Activated CD4-positive, alpha-beta T cell treated with anti-CD3 and anti-CD28 coated beads for 48 hours (primary cell): ENCODE data around the gene UFD1.
A peak's percentile ranks its signal among the peaks of the same experiment; 100 is the strongest.
"Not testable (repeated sequence)": the region's sequence is repeated elsewhere in the genome, so short reads cannot be mapped to it uniquely, and the experiment has no call there.

Experiments used
- DNase-seq: peaks from one replicate; pipeline ENCODE4 v3.0.0-alpha.2; 2020

Gene UFD1

DNA sequence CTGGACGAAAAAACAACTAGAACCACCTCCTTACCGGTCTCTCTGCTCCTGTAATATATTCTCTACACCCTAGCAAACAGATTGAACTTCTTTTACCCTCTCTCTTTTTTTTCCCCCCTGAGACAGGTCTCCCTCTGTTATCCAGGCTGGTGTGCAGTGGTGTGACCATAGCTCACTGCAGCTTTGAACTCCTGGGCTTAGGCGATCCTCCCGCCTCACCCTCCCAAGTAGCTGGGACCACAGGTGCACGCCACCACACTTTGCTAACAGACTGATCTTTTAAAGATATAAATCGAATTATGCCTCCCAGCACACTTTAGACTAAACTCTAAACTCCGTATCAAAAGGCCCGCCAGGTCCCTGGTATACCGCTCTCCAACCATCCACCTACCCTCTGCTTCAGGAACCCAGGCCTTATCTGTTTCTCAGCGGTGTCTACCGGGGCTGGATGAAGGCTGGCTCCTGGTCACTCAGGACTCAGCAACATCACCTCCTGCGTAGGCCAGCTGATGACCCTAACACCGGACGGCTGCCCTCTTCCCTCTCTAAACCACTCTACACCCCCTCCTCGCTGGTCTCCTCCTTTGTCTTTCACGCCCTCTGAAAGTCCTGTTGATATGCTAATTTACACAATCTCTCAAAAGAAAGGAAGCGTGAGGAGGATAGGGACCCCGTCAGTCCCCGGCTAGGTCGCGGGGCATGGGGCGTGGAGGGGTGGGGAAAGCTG lies 32.2 kb downstream of the UFD1 start:
- DNase-seq = no peak

DNA sequence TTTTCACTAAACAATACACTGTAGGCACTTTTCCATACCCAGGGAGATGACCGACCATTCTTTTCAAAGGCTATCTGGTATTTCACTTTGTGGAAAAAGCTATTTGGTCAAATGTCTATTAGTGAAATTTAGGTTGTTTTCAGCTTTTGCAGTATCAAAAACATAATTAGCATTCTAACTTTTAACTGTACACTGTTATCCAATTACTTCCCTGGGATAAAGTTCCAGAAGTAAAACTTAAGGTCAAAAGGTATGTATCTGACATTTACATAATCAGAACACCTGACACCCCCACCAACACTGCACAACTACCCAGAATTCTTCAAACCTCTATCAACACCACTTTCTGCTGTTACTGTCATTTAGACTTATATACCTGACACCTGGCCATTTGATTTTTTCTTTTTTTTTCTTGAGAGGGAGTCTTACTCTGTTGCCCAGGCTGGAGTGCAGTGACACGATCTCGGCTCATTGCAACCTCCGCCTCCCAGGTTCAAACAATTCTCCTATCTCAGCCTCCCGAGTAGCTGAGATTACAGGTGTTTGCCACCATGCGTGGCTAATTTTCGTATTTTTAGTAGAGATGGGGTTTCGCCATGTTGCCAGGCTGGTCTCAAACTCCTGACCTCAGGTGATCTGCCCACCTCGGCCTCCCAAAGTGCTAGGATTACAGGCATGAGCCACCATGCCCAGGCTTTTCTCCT lies 33.6 kb downstream of the UFD1 start:
- DNase-seq = not testable (repeated sequence)

DNA sequence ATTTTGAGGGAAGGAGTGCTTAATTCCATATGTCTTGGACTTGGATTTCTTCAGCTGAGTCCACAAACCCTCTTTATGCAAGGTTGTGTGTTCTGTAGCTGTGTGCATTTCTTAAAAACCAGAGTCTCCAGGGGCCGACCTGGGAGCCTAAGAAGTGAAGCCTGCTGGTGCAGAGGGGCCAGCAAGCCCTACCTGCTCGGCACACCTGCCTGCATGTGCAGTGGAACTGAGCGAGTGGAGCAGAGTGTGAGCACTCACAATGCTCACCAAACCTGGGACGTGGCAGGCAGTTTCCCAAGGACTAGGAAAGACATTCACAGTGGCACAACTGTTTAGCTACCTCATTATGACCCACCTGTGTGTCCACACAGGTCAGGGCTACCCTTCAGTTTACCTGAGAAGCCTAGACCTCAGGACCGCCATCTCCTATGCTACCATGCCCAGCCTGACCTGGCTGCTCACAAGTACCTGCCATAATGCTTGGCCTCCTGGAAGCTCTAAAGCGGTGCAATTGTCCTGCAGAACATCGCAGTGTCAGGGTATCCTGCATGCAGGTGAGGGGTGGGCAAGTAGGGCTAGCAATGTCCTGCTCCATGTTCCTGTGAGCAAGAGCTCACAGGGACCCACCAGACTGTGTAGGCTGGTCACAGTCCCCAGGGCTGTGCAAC lies 35.3 kb downstream of the UFD1 start:
- DNase-seq = no peak

DNA sequence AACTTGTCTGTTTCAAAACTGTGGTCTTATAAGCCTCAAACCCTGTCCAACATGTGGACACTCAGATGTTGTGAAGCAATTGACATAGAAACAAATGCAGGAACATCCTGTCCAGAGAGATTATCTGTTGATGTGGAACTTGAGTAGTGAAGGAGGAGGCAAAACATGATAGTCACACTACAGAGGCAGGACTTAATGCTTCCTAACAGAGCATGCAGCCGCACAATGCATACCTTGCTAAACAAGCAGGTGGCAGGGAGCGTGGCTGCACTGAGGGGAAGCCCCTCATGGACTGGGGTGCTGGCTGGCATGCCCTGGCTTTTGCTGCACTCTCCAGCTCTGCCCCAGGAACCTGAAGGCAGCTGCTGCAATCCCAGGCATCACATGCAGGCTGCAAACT lies 36.8 kb downstream of the UFD1 start:
- DNase-seq = no peak

DNA sequence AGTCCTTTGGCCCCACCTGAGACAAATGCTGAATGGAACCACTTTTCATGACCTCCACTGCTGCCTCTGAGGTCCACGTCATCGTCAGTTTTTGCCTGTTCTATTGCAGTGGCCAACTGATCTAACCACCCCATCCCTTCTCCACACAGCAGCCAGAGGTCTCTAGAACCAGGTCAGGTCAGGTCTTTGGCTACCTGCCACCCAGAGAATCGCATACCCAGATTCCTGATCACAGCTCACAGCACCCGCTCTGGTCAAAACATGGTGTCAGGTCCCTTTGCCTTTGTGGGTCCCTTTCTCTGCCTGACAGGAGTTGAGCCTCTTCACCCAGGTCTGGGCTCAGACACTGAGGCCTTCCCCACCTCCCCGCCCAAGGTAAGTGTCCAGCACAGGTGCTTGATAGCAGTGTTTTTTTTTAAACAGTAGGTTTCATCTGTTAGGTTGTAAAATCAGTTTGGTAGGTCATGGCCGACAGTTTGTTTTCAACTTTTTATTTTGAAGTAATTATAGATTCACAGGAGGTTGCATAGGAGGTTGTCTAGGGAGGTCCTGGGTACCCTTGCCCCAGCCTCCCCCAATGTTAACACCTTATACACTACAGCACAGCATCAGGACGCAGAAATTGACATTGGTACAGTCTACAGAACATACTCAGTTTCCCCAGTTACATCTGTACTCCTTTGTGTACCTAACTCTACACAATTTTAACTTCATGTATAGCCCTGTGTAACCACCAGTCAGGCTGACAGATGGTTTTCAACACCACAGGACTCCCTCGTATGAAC lies 38.4 kb downstream of the UFD1 start:
- no peak for DNase-seq

DNA sequence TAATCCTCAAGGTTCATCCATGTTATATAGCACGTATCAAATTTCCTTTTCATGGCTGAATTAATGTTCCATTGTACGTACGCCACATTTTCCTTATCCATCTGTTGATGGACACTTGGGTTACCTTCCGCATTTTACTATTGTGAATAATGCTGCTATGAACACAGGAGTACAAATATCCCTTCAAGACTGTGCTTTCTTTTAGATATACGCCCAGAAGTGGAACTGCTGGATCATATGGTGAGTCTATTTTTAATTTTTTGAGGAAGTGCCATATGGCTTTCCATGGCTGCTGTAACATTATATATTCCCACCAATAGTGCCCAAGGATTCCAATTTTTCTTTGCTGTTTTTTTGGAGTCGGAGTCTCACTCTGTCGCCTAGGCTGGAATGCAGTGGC lies 40.7 kb downstream of the UFD1 start:
- no peak for DNase-seq

DNA sequence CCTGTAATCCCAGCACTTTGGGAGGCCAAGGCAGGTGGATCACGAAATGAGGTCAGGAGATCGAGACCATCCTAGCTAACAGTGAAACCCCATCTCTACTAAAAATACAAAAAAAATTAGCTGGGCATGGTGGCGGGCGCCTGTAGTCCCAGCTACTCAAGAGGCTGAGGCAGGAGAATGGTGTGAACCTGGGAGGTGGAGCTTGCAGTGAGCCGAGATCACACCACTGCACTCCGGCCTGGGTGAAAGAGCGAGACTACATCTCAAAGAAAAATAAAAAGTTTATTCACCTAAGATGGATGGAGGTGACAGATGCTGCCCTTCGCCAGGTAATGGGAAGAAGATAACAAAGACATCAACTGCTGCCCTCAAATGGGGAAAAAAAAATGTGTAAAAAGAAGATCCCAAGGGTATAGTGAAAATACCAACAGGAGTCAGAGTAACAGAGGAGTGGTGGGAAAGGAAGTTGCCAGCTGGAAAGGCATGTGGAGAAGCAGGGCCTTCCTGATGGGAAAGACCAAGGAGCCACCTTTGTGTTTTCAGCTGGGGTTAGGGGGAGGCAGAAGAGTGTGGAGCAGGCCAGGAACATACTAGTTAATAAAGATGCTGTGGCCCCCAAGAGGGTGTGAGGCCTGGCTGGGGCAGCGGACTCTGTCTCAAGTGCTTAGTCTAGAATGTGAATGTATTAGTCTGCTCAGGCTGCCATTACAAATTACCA lies 42.4 kb downstream of the UFD1 start:
- not testable (repeated sequence) for DNase-seq

DNA sequence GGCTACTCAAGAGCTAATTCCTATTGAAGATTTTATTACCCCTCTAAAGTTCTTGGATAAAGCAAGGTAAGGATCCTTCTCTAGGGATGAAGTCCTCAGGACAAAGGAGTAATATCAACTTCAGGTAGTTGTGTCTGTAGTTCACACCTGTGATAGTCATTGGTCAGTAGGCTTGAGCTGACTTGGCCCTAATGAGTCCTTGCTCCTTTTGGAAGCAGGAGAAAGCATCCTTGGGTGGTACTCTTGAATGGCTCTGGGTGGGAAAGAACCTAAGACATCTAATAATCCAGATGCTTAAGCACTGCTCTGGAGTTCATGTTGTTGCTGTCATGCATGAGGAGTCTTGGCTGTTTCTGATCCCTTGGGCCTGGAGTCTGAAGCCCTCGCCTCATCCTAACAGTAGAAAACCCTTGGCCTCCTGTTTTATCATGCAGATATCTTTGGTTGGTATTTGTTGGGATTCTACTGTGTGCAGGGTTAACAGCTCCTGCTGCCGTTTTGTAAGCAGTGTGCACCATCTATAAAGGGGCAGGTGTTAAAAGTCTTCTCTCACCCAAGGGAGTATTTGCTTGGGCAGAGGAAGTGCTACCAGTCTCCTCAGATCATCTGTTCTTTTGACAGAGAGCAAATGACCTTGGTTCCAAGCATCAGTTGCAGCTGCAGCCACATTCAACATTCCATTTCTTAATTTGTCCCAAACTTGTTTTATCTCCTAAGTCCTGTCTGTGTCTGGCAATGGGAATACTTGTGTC lies 44.0 kb downstream of the UFD1 start:
- no peak for DNase-seq

DNA sequence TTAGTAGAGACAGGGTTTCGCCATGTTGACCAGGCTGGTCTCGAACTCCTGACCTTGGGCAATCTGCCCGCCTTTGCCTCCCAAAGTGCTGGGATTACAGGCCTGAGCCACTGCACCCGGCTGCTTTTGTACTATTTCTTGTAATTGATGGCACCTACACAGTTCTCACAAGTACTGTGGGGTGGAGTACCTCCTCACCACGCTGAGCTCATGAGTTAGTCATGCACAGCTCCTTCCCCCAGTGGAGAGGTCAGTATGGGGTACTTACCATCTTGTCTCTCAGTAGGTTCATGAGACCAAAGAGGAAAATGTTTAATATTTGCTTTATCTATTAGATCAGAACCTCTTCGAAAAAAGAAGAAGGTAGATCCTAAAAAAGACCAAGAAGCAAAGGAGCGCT lies 44.6 kb downstream of the UFD1 start:
- DNase-seq = peak; percentile 15

DNA sequence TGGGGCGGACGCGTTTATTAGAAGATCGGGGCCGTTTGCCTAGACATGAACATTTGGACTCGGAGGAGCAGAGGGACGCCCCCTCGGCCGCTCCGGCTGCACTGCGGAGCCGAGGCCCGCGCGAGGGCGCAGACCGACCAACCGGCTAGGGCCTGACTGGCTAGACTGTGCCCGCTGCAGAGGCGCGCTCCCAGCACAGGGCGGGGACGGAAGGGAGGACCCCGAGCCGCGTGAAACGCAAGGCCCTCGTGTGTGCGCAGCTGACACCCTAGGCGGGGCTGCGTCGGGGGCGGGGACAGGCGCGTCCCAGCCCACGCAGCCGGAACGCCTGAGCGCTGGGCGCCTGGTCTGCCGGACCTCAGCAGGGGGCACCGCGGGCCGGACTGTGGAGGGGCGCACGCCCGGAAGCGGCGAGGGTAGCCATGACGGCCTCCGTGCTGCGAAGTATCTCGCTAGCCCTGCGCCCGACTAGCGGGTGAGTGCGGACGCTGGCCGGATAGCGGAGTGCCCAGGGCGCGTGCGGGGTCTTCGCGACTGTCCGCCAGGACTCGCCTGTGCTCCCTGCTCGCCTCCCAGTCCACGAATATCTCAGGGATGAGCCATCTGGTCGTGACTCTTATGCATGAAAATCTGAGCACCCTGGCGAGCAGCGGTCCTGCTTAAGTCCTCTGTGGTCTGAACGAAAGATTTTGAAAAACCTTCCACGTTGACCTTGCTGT lies 46.7 kb downstream of the UFD1 start, which contains the start of gene MRPL40:
MRPL40 (plus strand) TSS at position 413 of the 719 bp plus-strand sequence; CDS start at position 423, 10 bp downstream.
- peak; percentile 94 for DNase-seq

DNA sequence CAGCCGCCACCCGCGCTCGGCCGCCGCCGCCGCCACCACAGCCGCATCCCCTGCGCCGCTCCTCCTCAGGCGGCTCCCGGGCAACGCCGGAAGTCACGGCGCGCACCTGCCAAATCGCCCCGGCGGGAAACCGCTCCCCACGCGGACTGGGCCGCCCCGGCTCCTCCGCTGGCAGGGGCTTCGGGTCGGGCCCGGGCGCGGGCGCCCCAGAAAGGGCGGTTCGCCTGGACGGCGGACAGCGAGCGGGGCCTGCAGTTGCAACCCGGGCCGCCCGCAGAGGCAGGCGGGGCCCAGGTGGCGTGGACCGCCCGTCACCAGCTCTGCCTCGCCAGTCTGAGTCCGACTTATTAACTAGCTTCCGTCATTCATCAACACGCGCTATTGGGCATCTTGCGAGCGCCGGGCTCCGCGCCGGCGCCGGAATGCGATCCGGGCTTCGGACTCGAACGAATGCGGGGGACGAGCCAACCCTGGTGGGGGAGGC lies 47.3 kb downstream of the UFD1 start, which contains the start of gene HIRA:
HIRA (minus strand) TSS at position 85 of the 484 bp plus-strand sequence. CDS start 257 bp downstream, outside the sequence.
- DNase-seq = peak; percentile 91

DNA sequence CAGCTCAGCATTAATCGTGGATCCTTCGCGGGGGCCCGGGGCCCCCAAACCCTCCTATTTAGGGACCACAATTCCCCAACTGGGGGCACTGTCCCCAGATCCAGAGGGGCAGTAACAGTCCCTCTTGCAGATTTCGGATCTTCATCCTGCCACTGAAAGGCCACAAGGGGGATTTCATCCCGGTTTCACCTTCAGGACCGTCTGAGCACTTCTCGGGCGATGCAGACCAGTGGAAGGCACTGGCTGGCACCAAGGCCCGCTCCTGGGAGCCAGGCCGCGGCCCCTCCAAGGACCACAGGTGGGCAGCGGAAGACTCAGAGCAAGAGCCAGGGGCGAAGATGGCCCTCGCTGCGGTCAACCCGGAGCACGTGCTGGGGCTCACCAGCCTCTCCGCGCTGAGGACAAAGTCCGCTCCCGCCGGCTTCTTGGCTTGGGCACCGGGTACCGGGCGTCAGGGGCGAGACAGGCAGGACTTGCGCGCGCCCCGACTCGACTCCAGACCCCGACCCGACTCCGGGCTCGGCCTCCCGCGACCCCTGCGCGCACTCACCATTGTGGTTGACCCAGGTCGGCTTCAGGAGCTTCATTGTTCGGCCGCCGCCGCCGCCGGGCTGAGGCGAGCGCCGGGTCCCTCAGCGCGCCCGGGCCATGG lies 48.0 kb downstream of the UFD1 start:
- peak; percentile 35 for DNase-seq

DNA sequence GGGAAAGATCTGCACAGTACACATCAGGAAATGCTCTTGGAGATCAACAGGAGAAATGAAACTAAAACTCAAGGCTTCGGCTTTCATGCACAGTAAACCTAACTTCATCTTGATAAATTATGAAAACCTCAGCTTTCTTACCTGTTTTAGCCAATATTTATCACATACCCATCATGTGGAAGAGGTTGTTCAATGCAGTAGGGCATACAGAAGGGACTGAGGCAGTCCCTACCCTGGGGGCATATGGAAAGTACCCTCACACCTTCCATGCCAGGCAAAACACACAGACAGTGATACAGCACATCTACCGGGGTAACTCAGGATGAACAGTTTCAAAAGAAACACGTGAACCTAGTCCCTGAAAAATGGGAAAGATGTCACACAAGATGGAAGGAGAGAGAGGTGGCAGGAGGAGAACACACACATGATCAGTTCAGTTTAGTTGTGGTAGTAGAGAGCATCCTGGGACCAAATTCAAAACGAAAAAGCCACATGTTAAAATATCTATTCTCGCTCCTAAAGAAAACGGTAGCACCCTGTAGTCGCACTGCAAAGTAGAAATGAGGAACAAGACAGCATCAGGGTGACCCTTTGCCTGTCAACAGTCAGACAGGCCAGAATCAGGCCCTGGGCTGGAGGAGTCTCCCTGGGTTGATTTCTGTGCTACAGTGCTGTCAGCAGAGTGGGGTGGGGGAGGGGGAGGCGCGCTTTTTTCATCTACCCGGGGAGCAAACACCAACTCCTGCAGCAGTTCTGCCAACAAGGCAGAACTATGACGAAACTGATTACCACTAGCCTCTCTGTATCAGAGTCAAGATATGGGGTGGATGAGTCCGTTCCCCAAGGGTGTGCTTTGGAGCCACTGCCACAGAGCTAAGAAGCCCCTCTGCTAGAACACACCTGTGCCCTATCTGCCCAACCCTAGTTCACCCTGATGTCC lies 48.8 kb downstream of the UFD1 start:
- peak; percentile 55 for DNase-seq

DNA sequence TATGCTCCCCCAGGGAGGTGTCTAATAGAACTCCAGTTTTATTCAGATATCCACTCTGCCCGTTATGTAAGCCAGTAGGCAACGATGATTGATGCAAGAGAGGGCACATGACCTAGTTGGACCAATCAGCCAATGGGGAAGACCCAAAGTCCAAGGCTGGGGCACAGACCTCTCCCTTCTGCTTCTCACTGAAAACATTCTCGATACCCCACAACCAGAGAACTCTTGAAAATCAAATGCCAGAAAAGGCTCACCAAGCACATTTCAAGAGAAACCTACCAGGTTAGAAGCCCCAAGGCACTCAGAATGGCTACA lies 54.9 kb downstream of the UFD1 start:
- no peak for DNase-seq

DNA sequence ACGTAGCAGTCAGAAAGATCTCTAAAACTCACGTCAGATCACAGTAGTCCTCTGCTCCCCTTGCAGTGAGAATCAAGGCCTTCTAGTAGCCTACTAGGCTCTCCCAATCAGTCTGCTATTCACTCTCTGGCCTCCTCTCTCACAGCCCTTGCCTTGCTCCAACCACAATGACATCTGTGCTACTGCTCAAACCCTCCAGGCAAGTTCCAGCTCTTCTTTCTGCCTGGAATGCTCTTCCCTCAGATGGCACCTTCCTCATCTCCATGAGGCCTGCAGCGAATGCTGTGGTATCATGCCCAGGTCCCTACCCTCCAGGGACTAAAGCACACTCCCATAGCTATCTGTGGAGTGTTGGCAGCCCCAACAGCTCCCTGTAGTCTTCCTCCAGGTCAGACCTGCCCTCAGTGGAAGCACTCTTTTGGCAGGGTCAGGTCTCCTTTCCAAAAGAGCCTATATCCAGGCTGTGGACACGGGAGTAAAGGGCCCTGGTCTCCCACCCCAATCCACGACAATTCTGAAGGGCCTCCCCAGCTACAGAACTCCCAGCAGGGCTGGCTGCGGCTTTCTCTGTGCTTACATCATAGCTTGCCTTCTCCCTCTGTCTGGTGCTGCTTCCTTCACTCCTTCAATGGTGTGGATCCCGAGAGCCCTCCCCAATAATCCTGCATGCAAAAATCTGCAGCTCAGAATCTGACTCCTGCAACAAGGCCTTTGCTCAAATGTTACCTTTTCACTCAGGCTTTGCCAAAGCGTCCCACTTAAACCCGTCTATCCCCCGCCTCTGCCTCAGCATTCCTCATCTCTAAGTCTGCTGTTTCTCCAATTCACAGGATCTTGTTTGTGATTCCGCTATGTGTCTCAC lies 56.3 kb downstream of the UFD1 start:
- DNase-seq = no peak

DNA sequence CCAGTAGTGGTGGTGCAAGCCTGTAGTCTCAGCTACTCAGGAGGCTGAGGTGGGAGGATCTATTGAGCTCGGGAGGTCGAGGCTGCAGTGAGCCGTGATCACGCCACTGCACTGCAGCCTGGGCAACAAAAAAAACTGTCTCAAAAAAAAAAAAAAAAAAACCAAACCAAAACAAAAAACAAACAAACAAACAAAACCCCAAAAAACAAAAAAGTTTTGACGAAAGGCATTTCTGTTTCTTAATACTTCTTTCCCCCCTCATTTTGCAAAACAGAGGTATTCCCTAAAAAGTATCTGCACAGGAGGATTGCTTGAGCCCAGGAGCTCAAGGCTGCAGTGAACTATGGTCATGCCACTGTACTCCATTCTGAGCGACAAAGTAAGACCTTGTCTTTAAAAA lies 58.7 kb downstream of the UFD1 start:
- no peak for DNase-seq

DNA sequence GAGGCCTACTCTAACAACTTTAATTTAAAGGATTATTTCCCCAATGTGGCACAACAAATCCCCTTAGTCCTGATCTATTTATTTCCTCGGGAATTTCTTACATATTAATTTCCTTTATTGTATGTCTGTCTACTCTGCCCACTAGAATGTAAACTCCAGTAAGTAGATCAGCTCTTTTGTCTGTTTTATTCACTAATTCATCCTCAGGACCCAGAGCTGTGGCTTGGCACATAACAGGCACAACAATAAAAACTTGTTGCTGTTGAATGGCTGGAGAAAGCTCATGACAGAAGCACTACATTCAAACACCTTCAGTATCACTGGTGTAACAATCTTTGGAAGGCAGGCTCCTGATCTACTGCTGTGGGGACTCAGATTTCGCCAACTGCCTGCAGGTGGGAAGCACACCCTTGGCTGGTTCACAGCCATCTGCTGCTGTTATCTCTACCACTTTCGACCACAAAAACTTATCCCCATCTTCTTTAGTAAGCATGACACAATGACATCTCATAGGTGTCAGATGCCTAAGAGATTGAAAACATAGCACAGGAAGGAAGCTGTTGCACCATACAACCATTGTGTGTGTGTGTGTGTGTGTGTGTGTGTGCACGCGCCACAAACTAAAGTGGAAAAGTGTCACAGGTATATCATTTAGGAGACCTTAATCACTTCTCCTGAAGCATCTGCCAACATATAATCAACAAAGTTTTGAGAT lies 59.4 kb downstream of the UFD1 start:
- peak; percentile 66 for DNase-seq
